Mesodermal cell (in vitro differentiated cells): ENCODE results near the gene IKZF1.

Source experiments
- H3K27ac ChIP-seq: 2 replicates; pipeline ENCODE4 v1.7.0; 2013; ENCODE audit warnings: mild to moderate bottlenecking, low read depth, low read length, moderate library complexity; ENCODE audit not compliant: severe bottlenecking
- H3K36me3 ChIP-seq: 2 replicates; pipeline ENCODE4 v1.7.1; 2013; ENCODE audit warnings: mild to moderate bottlenecking, low read length, moderate library complexity; ENCODE audit not compliant: control insufficient read depth, insufficient read depth
- H3K4me1 ChIP-seq: one replicate; pipeline ENCODE4 v1.7.1; 2013; ENCODE audit warnings: mild to moderate bottlenecking, low read length; ENCODE audit not compliant: insufficient read depth, control insufficient read depth, poor library complexity, severe bottlenecking
- H3K4me3 ChIP-seq: 2 replicates; pipeline ENCODE4 v1.7.0; 2013; ENCODE audit warnings: low read length, control low read depth, mild to moderate bottlenecking; ENCODE audit not compliant: insufficient read depth, poor library complexity, severe bottlenecking; ENCODE audit errors: extremely low read depth
- H3K9me3 ChIP-seq: 2 replicates; pipeline ENCODE4 v1.7.1; 2013; ENCODE audit warnings: mild to moderate bottlenecking, low read length, moderate library complexity; ENCODE audit not compliant: control insufficient read depth
- WGBS, 2 experiments: methylation state at CpG; one replicate each; pipeline ENCODE4 v1.1.5; 2013; ENCODE audit warnings: missing lambda C conversion rate in 2 of 2; ENCODE audit not compliant: insufficient coverage in 2 of 2; 5-methylcytosine and 5-hydroxymethylcytosine counted together

IKZF1 gene

DNA sequence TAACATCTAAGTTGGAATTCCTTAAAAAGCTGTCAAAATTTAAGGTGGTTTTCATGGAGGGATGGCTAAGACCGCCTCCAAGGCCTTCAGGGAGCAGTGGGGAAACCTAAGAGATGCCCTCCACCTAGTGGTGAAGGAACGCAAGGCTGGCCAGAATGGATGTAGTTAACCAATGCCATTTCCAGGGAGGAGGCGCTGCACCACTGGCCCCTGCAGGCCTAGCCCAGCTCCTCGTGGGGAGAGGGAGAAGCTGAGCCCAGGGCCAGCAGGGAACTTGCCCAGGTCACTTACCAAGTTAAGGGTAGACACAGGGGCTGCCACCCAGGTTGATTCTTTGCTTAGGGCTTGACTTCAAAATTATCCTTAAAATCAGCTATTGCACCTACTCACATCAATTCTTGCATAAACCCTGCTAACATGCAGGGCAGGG lies 113.6 kb downstream of the IKZF1 start:
- Histone ChIP-seq H3K4me3 (no peak overlapping the region), H3K9me3 (no peaks in the 10 kb centered on the region), H3K27ac (no peak overlapping the region), H3K36me3 (no peaks in the 10 kb centered on the region), H3K4me1 (peaks cover 8% of the 10 kb centered on the region)
- WGBS, 2 experiments = 7 to 10% methylated on average over 4 of the region's 4 CpGs

GRCh38 chr7:50418526-50419290 lies 114.2 kb downstream of the IKZF1 start:
- Histone ChIP-seq H3K4me3 (no peak overlapping the region), H3K27ac (no peak overlapping the region), H3K36me3 (no peaks in the 10 kb centered on the region), H3K4me1 (peaks cover 8% of the 10 kb centered on the region), H3K9me3 (no peaks in the 10 kb centered on the region)
- 73 to 83% methylated on average over 6 to 7 of the region's 14 CpGs for WGBS, 2 experiments

- H3K4me1 ChIP-seq = peaks cover 8% of the 10 kb centered on the region
- no peaks in the 10 kb centered on the region for H3K9me3 ChIP-seq
- no peak overlapping the region for H3K4me3 ChIP-seq
- H3K27ac ChIP-seq = no peak overlapping the region
- WGBS, 2 experiments = 72 to 87% methylated on average over 2 to 3 of the region's 3 CpGs
- no peaks in the 10 kb centered on the region for H3K36me3 ChIP-seq
These were observed 116.5 kb downstream of the IKZF1 start for GRCh38 chr7:50421043-50421442.

DNA sequence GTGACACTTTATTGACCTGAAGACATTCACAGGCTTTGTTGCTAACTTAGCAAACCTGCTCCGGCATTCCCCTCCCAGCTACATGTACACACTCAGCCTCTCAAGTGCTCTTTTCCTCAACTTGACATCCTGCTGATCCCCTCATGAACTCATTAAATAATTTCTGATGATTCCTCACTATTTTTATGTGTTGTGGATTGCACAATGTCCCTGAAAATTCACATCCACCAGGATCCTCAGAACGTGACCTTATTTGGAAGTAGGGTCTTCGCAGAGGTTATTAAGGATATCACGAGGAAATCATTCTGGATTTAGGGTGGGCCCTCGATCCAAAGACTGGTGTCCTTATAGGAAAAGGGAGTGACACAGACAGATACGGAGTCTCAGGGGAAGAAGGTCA lies 118.3 kb downstream of the IKZF1 start:
- H3K36me3 ChIP-seq = no peaks in the 10 kb centered on the region
- 98 to 100% methylated on average over 4 to 6 of the region's 6 CpGs for WGBS, 2 experiments
- no peak overlapping the region for H3K27ac ChIP-seq
- H3K4me3 ChIP-seq = no peak overlapping the region
- H3K9me3 ChIP-seq = no peaks in the 10 kb centered on the region
- H3K4me1 ChIP-seq = peaks cover 8% of the 10 kb centered on the region

- 86 to 100% methylated on average over 2 to 3 of the region's 4 CpGs for WGBS, 2 experiments
- Histone ChIP-seq H3K36me3 (no peaks in the 10 kb centered on the region), H3K27ac (no peak overlapping the region), H3K4me3 (no peak overlapping the region), H3K4me1 (peaks cover 3% of the 10 kb centered on the region), H3K9me3 (no peaks in the 10 kb centered on the region)
These were observed 119.3 kb downstream of the IKZF1 start for GRCh38 chr7:50423860-50424259.

GRCh38 chr7:50425318-50425717 lies 120.8 kb downstream of the IKZF1 start:
- no peaks in the 10 kb centered on the region for H3K36me3 ChIP-seq
- no peaks in the 10 kb centered on the region for H3K4me1 ChIP-seq
- no peaks in the 10 kb centered on the region for H3K9me3 ChIP-seq
- H3K4me3 ChIP-seq = no peak overlapping the region
- no peak overlapping the region for H3K27ac ChIP-seq
- 94 to 96% methylated on average over 3 to 4 of the region's 6 CpGs for WGBS, 2 experiments

GRCh38 chr7:50426280-50427045 lies 121.9 kb downstream of the IKZF1 start:
- H3K9me3 ChIP-seq = no peaks in the 10 kb centered on the region
- 89% methylated on average over 3 to 4 of the region's 5 CpGs for WGBS, 2 experiments
- H3K4me1 ChIP-seq = no peaks in the 10 kb centered on the region
- no peaks in the 10 kb centered on the region for H3K36me3 ChIP-seq
- no peak overlapping the region for H3K4me3 ChIP-seq
- H3K27ac ChIP-seq = no peak overlapping the region

- Histone ChIP-seq H3K27ac (no peak overlapping the region), H3K9me3 (no peaks in the 10 kb centered on the region), H3K4me3 (no peak overlapping the region), H3K4me1 (no peaks in the 10 kb centered on the region), H3K36me3 (no peaks in the 10 kb centered on the region)
- WGBS, 2 experiments = 87 to 100% methylated on average over 2 of the region's 2 CpGs
These were observed 123.0 kb downstream of the IKZF1 start for GRCh38 chr7:50427518-50427917.

DNA sequence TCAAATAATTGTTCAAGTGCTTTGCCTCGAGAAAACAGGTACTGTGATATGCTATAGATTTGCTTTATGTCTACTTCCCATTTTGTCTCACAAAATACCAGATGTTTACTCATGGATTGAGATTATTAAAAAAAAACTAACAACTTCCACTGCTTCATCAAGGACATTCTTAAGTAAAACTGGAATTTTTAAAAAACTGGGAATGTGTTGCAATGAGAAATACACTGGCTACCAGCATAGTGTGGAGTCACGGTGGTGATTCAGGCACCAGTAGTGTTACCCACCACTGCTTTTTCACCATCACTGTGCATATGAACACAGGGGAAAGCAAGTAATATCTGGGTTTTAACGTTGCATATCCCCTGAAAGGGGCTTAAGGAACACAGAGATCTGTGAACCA lies 124.4 kb downstream of the IKZF1 start:
- Histone ChIP-seq H3K4me1 (no peaks in the 10 kb centered on the region), H3K4me3 (no peak overlapping the region), H3K36me3 (no peaks in the 10 kb centered on the region), H3K27ac (no peak overlapping the region), H3K9me3 (no peaks in the 10 kb centered on the region)
- WGBS, 2 experiments = 80% methylated on average over 1 of the region's 3 CpGs; no CpG with 5 or more reads in 1 of the 2 experiments

GRCh38 chr7:50431316-50431715 lies 126.8 kb downstream of the IKZF1 start:
- no peaks in the 10 kb centered on the region for H3K4me1 ChIP-seq
- H3K9me3 ChIP-seq = no peaks in the 10 kb centered on the region
- H3K4me3 ChIP-seq = no peak overlapping the region
- WGBS, 2 experiments = 91 to 94% methylated on average over 2 of the region's 2 CpGs
- no peak overlapping the region for H3K27ac ChIP-seq
- no peaks in the 10 kb centered on the region for H3K36me3 ChIP-seq
